Measurements from ENCODE around the gene B3GLCT. TPM values are rescaled to one million over a fixed set of nuclear protein-coding genes. Genes with fewer than 3 reads are reported as not detected.
"Not testable (repeated sequence)": the region's sequence is repeated elsewhere in the genome, so short reads cannot be mapped to it uniquely, and the experiment has no call there.

B3GLCT gene
- 21.5 TPM for polyA plus RNA-seq (ENCODE audit: insufficient read length)
- long read RNA-seq, donor 1, full-length matches to known transcripts: 6 of 23 reads
- long read RNA-seq, donor 1, partial matches to known transcripts: 17 of 23 reads
- long read RNA-seq, donor 1, other reads (novel, unspliced or antisense): 0 of 23 reads
- long read RNA-seq, donor 2, full-length matches to known transcripts: 12 of 38 reads
- long read RNA-seq, donor 2, partial matches to known transcripts: 26 of 38 reads
- long read RNA-seq, donor 2, other reads (novel, unspliced or antisense): 0 of 38 reads
- long read RNA-seq, donor 3, full-length matches to known transcripts: 3 of 3 reads
- long read RNA-seq, donor 3, partial matches to known transcripts: 0 of 3 reads
- long read RNA-seq, donor 3, other reads (novel, unspliced or antisense): 0 of 3 reads
- long read RNA-seq, donor 4: 0 reads
- long read RNA-seq, donor 5, full-length matches to known transcripts: 5 of 5 reads
- long read RNA-seq, donor 5, partial matches to known transcripts: 0 of 5 reads
- long read RNA-seq, donor 5, other reads (novel, unspliced or antisense): 0 of 5 reads
- long read RNA-seq, donor 6, full-length matches to known transcripts: 4 of 16 reads
- long read RNA-seq, donor 6, partial matches to known transcripts: 12 of 16 reads
- long read RNA-seq, donor 6, other reads (novel, unspliced or antisense): 0 of 16 reads
- long read RNA-seq, donor 7, full-length matches to known transcripts: 6 of 6 reads
- long read RNA-seq, donor 7, partial matches to known transcripts: 0 of 6 reads
- long read RNA-seq, donor 7, other reads (novel, unspliced or antisense): 0 of 6 reads
- long read RNA-seq, donor 8, full-length matches to known transcripts: 4 of 4 reads
- long read RNA-seq, donor 8, partial matches to known transcripts: 0 of 4 reads
- long read RNA-seq, donor 8, other reads (novel, unspliced or antisense): 0 of 4 reads

GRCh38 chr13:31199849-31200636 lies at the start of gene B3GLCT:
TSS of gene B3GLCT (plus strand) at chr13:31199975. CDS start at chr13:31200085, 110 bp downstream.
- peak; percentile 81 for DNase-seq

GRCh38 chr13:31150315-31150985 lies 49.3 kb upstream of the B3GLCT start:
- DNase-seq: no peak

- no peak for DNase-seq
Observed at GRCh38 chr13:31151837-31152236, 47.9 kb upstream of the B3GLCT start.

- DNase-seq: no peak
Observed at GRCh38 chr13:31154939-31155338, 44.8 kb upstream of the B3GLCT start.

GRCh38 chr13:31159306-31159705 lies 40.5 kb upstream of the B3GLCT start:
- no peak for DNase-seq

- DNase-seq: peak; percentile 68
Observed at GRCh38 chr13:31160857-31161556, 38.8 kb upstream of the B3GLCT start.

- peak; percentile 98 for DNase-seq
Observed at GRCh38 chr13:31161557-31162150, 38.1 kb upstream of the B3GLCT start, which contains the start of gene HSPH1. TSS of gene HSPH1 (minus strand) at chr13:31161904. CDS start at chr13:31161582, 322 bp downstream.

GRCh38 chr13:31162151-31163008 lies 37.4 kb upstream of the B3GLCT start:
- peak; percentile 97 for DNase-seq

GRCh38 chr13:31166591-31166990 lies 33.2 kb upstream of the B3GLCT start:
- no peak for DNase-seq

GRCh38 chr13:31167490-31167889 lies 32.3 kb upstream of the B3GLCT start:
- DNase-seq: no peak

GRCh38 chr13:31168166-31168565 lies 31.6 kb upstream of the B3GLCT start:
- no peak for DNase-seq

- no peak for DNase-seq
Observed at GRCh38 chr13:31168736-31169135, 31.0 kb upstream of the B3GLCT start.

- no peak for DNase-seq
Observed at GRCh38 chr13:31172001-31172400, 27.8 kb upstream of the B3GLCT start.

- no peak for DNase-seq
Observed at GRCh38 chr13:31172535-31172934, 27.2 kb upstream of the B3GLCT start.

- DNase-seq: no peak
Observed at GRCh38 chr13:31174018-31174417, 25.8 kb upstream of the B3GLCT start.

- DNase-seq: no peak
Observed at GRCh38 chr13:31175847-31176532, 23.8 kb upstream of the B3GLCT start.

- DNase-seq: not testable (repeated sequence)
Observed at GRCh38 chr13:31177813-31178495, 21.8 kb upstream of the B3GLCT start.

- DNase-seq: no peak
Observed at GRCh38 chr13:31179241-31179640, 20.5 kb upstream of the B3GLCT start.
